ENCODE data around the gene C6orf141.

DNA sequence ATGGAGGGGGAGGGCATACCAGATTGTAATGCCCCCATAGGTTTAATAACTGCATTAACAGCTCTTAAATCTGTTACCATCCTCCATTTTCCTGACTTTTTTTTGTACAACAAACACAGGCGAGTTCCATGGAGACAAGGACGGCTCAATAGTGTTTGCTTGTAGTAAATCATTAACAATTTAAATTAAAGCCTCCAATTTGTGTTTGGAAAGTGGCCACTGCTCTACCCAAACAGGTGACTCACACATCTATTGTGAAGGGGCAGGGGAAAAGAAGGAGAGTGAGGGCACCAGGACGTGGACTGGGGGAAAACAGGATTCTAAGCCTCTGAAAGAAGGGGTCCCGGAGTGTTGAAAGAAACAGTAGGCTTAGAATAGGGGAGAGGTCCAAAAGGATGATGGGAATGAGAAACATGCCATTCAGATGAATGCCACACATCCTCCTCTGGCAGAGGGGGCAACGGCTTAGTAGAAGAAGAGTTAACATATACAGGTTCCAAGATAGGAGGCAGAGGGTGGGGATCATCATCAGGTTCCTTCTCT is 43.8 kb upstream of the C6orf141 start:
- no peak for TF ChIP-seq JUNB (IDR thresholded peaks at IDR 0.05)
- TF ChIP-seq TCF7 (IDR thresholded peaks at IDR 0.05; ENCODE audit: borderline replicate concordance), result no peak
- no peak for TF ChIP-seq EZH2 (IDR thresholded peaks at IDR 0.05; ENCODE audit: borderline replicate concordance, control insufficient read depth, low read depth, low read length)
- TF ChIP-seq, protein P1, sequence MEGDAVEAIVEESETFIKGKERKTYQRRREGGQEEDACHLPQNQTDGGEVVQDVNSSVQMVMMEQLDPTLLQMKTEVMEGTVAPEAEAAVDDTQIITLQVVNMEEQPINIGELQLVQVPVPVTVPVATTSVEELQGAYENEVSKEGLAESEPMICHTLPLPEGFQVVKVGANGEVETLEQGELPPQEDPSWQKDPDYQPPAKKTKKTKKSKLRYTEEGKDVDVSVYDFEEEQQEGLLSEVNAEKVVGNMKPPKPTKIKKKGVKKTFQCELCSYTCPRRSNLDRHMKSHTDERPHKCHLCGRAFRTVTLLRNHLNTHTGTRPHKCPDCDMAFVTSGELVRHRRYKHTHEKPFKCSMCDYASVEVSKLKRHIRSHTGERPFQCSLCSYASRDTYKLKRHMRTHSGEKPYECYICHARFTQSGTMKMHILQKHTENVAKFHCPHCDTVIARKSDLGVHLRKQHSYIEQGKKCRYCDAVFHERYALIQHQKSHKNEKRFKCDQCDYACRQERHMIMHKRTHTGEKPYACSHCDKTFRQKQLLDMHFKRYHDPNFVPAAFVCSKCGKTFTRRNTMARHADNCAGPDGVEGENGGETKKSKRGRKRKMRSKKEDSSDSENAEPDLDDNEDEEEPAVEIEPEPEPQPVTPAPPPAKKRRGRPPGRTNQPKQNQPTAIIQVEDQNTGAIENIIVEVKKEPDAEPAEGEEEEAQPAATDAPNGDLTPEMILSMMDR (IDR thresholded peaks at IDR 0.05 in 2 of 3, conservative IDR thresholded peaks at IDR 0.05 in 1 of 3; ENCODE audit: control insufficient read depth in 2 of 3, extremely low read depth in 1 of 3, insufficient read depth in 1 of 3, low read depth in 3 of 3, low read length in 3 of 3), result no peak
- TF ChIP-seq, protein P2, sequence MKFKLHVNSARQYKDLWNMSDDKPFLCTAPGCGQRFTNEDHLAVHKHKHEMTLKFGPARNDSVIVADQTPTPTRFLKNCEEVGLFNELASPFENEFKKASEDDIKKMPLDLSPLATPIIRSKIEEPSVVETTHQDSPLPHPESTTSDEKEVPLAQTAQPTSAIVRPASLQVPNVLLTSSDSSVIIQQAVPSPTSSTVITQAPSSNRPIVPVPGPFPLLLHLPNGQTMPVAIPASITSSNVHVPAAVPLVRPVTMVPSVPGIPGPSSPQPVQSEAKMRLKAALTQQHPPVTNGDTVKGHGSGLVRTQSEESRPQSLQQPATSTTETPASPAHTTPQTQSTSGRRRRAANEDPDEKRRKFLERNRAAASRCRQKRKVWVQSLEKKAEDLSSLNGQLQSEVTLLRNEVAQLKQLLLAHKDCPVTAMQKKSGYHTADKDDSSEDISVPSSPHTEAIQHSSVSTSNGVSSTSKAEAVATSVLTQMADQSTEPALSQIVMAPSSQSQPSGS (IDR thresholded peaks at IDR 0.05; ENCODE audit: low read length), result no peak
- TF ChIP-seq SUZ12 (IDR thresholded peaks at IDR 0.05; ENCODE audit: unreplicated experiment), result no peak
- no peak for TF ChIP-seq LARP7 (IDR thresholded peaks at IDR 0.05)
- no peak for TF ChIP-seq ZNF24 (IDR thresholded peaks at IDR 0.05)
